Ishikawa (cell line): ENCODE measurements around the gene CADPS.

Experiments used
- CEBPB ChIP-seq: IDR thresholded peaks from 2 replicates; pipeline ENCODE4 v1.6.1; 2012
- CREB1 ChIP-seq: IDR thresholded peaks from 2 replicates; pipeline ENCODE4 v1.6.1; 2012; ENCODE audit warnings: low read depth
- EGR1 ChIP-seq: IDR thresholded peaks from 2 replicates; pipeline ENCODE4 v1.6.1; 2012
- EP300 ChIP-seq: IDR thresholded peaks from 2 replicates; pipeline ENCODE4 v1.6.1; 2012; ENCODE audit warnings: borderline replicate concordance
- FOXM1 ChIP-seq: IDR thresholded peaks from 2 replicates; pipeline ENCODE4 v1.6.1; 2012; ENCODE audit warnings: low read depth, borderline replicate concordance
- MAX ChIP-seq: IDR thresholded peaks from 2 replicates; pipeline ENCODE4 v1.6.1; 2012
- NFIC ChIP-seq: IDR thresholded peaks from 2 replicates; pipeline ENCODE4 v1.6.1; 2012
- RAD21 ChIP-seq: IDR thresholded peaks from 2 replicates; pipeline ENCODE4 v1.6.1; 2012; ENCODE audit warnings: low read depth
- TAF1 ChIP-seq: IDR thresholded peaks from 2 replicates; pipeline ENCODE4 v1.6.1; 2012; ENCODE audit warnings: low read depth, mild to moderate bottlenecking
- TCF12 ChIP-seq: IDR thresholded peaks from 2 replicates; pipeline ENCODE4 v1.6.1; 2012; ENCODE audit warnings: low read depth
- TEAD4 ChIP-seq: IDR thresholded peaks from 2 replicates; pipeline ENCODE4 v1.6.1; 2012
- YY1 ChIP-seq: IDR thresholded peaks from 2 replicates; pipeline ENCODE4 v1.6.1; 2012; ENCODE audit warnings: low read depth
- ZBTB7A ChIP-seq: IDR thresholded peaks from 2 replicates; pipeline ENCODE4 v1.6.1; 2012; ENCODE audit warnings: low read depth
- TF ChIP-seq, protein P1 (sequence below): IDR thresholded peaks from 2 replicates; pipeline ENCODE4 v1.6.1; 2012
- TF ChIP-seq, protein P2 (sequence below): IDR thresholded peaks from 2 replicates; pipeline ENCODE4 v1.6.1; 2012; ENCODE audit warnings: low read depth, mild to moderate bottlenecking

The CADPS gene

GRCh38 chr3:62454916-62455315 is 420.3 kb downstream of the CADPS start:
- TF ChIP-seq TCF12 (no peak), TEAD4 (no peak), YY1 (no peak), MAX (no peak), EP300 (no peak), TAF1 (no peak), CEBPB (no peak)

GRCh38 chr3:62453448-62453847 is 421.8 kb downstream of the CADPS start:
- TF ChIP-seq TEAD4 (no peak), YY1 (no peak), CREB1 (no peak), TCF12 (no peak), FOXM1 (no peak), EGR1 (no peak), EP300 (no peak)
- TF ChIP-seq, protein P1, sequence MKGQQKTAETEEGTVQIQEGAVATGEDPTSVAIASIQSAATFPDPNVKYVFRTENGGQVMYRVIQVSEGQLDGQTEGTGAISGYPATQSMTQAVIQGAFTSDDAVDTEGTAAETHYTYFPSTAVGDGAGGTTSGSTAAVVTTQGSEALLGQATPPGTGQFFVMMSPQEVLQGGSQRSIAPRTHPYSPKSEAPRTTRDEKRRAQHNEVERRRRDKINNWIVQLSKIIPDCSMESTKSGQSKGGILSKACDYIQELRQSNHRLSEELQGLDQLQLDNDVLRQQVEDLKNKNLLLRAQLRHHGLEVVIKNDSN: no peak

GRCh38 chr3:62451211-62451887 is 423.9 kb downstream of the CADPS start:
- no peak for TF ChIP-seq TEAD4
- TF ChIP-seq EGR1: no peak
- no peak for TF ChIP-seq EP300
- TF ChIP-seq, protein P1: no peak
- TF ChIP-seq NFIC: no peak
- TF ChIP-seq FOXM1: no peak
- no peak for TF ChIP-seq YY1
- TF ChIP-seq TAF1: no peak
- TF ChIP-seq TCF12: no peak

GRCh38 chr3:62446337-62446940 is 428.8 kb downstream of the CADPS start:
- no peak for TF ChIP-seq FOXM1
- no peak for TF ChIP-seq RAD21
- no peak for TF ChIP-seq ZBTB7A
- TF ChIP-seq NFIC: no peak
- TF ChIP-seq TCF12: no peak
- TF ChIP-seq TAF1: no peak
- TF ChIP-seq EGR1: no peak

DNA sequence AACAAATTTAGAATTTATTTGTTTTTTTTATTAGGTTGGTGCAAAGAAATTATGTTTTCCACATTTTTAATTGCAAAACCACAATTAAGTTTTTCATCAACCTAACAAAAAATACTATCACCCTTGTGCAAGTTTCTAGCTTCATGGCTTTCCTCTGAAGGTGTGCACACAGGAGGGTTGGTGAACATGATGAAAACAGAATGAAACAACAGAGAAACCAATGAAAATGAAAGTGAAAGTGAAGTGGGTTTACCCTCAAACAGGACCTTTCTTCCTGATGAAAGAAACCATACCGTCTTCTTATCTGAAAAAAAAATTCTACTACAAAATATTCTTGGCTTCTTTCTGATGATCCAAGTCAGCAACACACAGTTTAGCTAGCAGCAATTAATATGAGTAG is 429.9 kb downstream of the CADPS start:
- TF ChIP-seq TCF12 (no peak), YY1 (no peak), MAX (no peak), NFIC (no peak), TAF1 (no peak), TEAD4 (no peak), EP300 (no peak)
- TF ChIP-seq, protein P2, sequence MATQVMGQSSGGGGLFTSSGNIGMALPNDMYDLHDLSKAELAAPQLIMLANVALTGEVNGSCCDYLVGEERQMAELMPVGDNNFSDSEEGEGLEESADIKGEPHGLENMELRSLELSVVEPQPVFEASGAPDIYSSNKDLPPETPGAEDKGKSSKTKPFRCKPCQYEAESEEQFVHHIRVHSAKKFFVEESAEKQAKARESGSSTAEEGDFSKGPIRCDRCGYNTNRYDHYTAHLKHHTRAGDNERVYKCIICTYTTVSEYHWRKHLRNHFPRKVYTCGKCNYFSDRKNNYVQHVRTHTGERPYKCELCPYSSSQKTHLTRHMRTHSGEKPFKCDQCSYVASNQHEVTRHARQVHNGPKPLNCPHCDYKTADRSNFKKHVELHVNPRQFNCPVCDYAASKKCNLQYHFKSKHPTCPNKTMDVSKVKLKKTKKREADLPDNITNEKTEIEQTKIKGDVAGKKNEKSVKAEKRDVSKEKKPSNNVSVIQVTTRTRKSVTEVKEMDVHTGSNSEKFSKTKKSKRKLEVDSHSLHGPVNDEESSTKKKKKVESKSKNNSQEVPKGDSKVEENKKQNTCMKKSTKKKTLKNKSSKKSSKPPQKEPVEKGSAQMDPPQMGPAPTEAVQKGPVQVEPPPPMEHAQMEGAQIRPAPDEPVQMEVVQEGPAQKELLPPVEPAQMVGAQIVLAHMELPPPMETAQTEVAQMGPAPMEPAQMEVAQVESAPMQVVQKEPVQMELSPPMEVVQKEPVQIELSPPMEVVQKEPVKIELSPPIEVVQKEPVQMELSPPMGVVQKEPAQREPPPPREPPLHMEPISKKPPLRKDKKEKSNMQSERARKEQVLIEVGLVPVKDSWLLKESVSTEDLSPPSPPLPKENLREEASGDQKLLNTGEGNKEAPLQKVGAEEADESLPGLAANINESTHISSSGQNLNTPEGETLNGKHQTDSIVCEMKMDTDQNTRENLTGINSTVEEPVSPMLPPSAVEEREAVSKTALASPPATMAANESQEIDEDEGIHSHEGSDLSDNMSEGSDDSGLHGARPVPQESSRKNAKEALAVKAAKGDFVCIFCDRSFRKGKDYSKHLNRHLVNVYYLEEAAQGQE: no peak

DNA sequence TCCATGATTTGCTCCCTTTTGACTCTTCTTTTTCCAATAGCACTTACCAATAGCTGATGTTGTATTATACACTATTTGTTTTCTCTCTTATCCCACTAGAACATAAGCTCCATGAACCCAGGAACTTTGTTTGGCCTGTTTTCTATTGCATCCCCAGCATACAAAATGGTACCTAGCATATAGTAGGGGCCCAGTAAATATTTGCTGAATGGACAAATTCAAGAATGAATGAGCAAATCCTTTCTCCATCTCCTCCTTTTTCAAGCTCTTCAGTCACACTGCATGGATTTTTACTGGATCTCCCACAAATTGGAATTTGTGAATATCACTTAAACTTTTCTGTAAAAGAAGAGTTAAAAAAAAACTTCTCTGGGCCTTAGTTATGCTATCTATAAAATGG is 435.2 kb downstream of the CADPS start:
- TF ChIP-seq TAF1 (no peak), YY1 (no peak), EP300 (no peak), EGR1 (no peak), TCF12 (no peak), MAX (no peak), FOXM1 (no peak), CREB1 (no peak), ZBTB7A (no peak), NFIC (no peak), TEAD4 (no peak), RAD21 (no peak), CEBPB (no peak)
- TF ChIP-seq, protein P2: no peak
- TF ChIP-seq, protein P1: no peak
